CD4-positive, alpha-beta memory T cell (primary cell): Measurements from ENCODE around the gene CLCN1. TPM values are rescaled to one million over a fixed set of nuclear protein-coding genes. Genes with fewer than 3 reads are reported as not detected.

Experiments used
- CTCF ChIA-PET: fragments of 350-600 bp; sonication (Branson Sonifier 250); formaldehyde crosslinking; loops from one replicate; lab custom pipeline; 2021; ENCODE audit warnings: inconsistent platforms; ENCODE audit not compliant: partially characterized antibody; lab: Charles Lee
- POLR2A ChIA-PET: fragments of 350-600 bp; sonication (Branson Sonifier 250); formaldehyde crosslinking; loops from one replicate; lab custom pipeline; 2021; ENCODE audit not compliant: partially characterized antibody; lab: Charles Lee
- DNase-seq, 5 donors: peaks; one replicate each; pipeline versions ENCODE4 v3.0.0 to v3.0.0-alpha.2; 2020 to 2022; ENCODE audit warnings: mixed read lengths in 1 of 5
- H3K27ac ChIP-seq: one replicate; pipeline ENCODE4 v1.7.0; 2013; ENCODE audit warnings: low read depth, low read length
- H3K27me3 ChIP-seq: 2 replicates; pipeline ENCODE4 v1.7.0; 2013; ENCODE audit warnings: mild to moderate bottlenecking, low read length, moderate library complexity; ENCODE audit not compliant: insufficient read depth
- H3K36me3 ChIP-seq: 2 replicates; pipeline ENCODE4 v1.7.0; 2013; ENCODE audit warnings: mild to moderate bottlenecking, low read length, moderate library complexity; ENCODE audit not compliant: insufficient read depth
- H3K4me1 ChIP-seq: 2 replicates; pipeline ENCODE4 v1.7.0; 2013; ENCODE audit warnings: mild to moderate bottlenecking, low read length, moderate library complexity; ENCODE audit not compliant: insufficient read depth
- H3K4me3 ChIP-seq, 2 donors: one replicate each; pipeline ENCODE4 v1.7.0; 2013; ENCODE audit warnings: low read length in 2 of 2, mild to moderate bottlenecking in 1 of 2
- H3K9me3 ChIP-seq, 2 donors: one replicate each; pipeline ENCODE4 v1.7.0; 2013; ENCODE audit warnings: low read length in 2 of 2, control low read depth in 1 of 2; ENCODE audit not compliant: control insufficient read depth in 1 of 2
- H3K27ac Mint-ChIP-seq, 7 donors: one replicate each; pipeline ENCODE4 v1.8.0; 2020 to 2021; ENCODE audit warnings: mixed read lengths in 7 of 7, mild to moderate bottlenecking in 6 of 7, inconsistent platforms in 3 of 7, moderate library complexity in 3 of 7
- H3K27me3 Mint-ChIP-seq, 2 donors: one replicate each; pipeline ENCODE4 v1.8.0; 2020 to 2021; ENCODE audit warnings: mixed read lengths in 2 of 2
- H3K36me3 Mint-ChIP-seq, 2 donors: one replicate each; pipeline ENCODE4 v1.8.0; 2020 to 2021; ENCODE audit warnings: mixed read lengths in 2 of 2, inconsistent platforms in 1 of 2, mild to moderate bottlenecking in 1 of 2
- H3K4me1 Mint-ChIP-seq, 4 donors: one replicate each; pipeline ENCODE4 v1.8.0; 2020 to 2021; ENCODE audit warnings: mixed read lengths in 4 of 4, mild to moderate bottlenecking in 1 of 4
- H3K4me3 Mint-ChIP-seq, 8 donors: one replicate each; pipeline ENCODE4 v1.8.0; 2020 to 2021; ENCODE audit warnings: mixed read lengths in 8 of 8, mild to moderate bottlenecking in 7 of 8, moderate library complexity in 6 of 8, inconsistent platforms in 3 of 8
- H3K9me3 Mint-ChIP-seq, 8 donors: one replicate each; pipeline ENCODE4 v1.8.0; 2020 to 2021; ENCODE audit warnings: mixed read lengths in 8 of 8, mild to moderate bottlenecking in 5 of 8, inconsistent platforms in 3 of 8, moderate library complexity in 1 of 8
- intact Hi-C: fragments of 100-400 bp; cut with micrococcal nuclease; formaldehyde crosslinking; loops from one replicate; pipeline ENCODE4 v1.15.1; 2023
- polyA plus RNA-seq, 2 donors: library from polyadenylated mRNA; unstranded; fragments of 300-500 nt; fragmentation: Illumina TruSeq; gene quantifications; one replicate each; pipeline ENCODE4 v1.2.3, GENCODE V29; 2021
- total RNA-seq, 2 experiments: library from RNA; stranded (reverse); gene quantifications; one replicate each; pipeline ENCODE4 v1.2.3, GENCODE V29; 2021

The CLCN1 gene
- total and polyA plus RNA-seq, 4 experiments from 2014 or later, result 0.06 TPM; not detected in 3

DNA sequence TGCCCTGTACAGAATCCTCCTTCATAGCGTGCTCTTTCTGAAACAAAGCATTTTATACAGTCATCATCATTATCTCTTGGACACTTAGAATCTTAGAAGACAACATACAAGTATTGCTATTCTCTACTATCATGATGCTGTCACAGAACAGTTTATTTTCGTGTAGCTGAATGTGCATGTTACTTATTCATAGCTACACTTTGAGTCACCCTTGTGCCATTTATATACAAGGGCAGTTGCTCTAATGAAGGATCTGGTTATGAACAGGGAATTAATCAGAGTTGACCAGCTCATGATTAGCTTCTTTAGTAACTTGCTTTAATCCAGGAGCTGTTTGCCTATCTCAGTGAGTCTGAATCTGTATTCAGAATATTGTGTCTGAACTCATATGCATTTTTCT lies 16.6 kb upstream of the CLCN1 start:
- peak overlapping the region; percentile 14 to 78 (median 56) for H3K27ac Mint-ChIP-seq
- no peaks in the 10 kb centered on the region for H3K9me3 ChIP-seq
- peaks cover 78% of the 10 kb centered on the region for H3K36me3 ChIP-seq
- H3K36me3 Mint-ChIP-seq, result peaks cover 74 to 86% of the 10 kb centered on the region in 2 donors
- DNase-seq, result no peak
- peaks cover 31% of the 10 kb centered on the region for H3K4me1 ChIP-seq
- no peak overlapping the region for H3K4me3 ChIP-seq
- CTCF ChIA-PET, result interaction anchor here (0.6 to 13.9 kb wide), 41 partner anchors 9 to 290 kb away, joined by 3 to 513 read pairs (median 6); partner anchors contain the start of genes CASP2, CLCN1, EPHA1 and GSTK1
- intact Hi-C loops, result loop anchor here (1.0 kb wide), 1 partner anchor 59 kb away; no protein-coding TSS in a partner anchor
- peak overlapping the region in 3 of 8 donors; percentile 30 to 50 (median 40) for H3K4me3 Mint-ChIP-seq
- POLR2A ChIA-PET, result interaction anchor here (0.6 to 6.4 kb wide), 18 partner anchors 9 to 503 kb away, joined by 3 to 51 read pairs (median 4); partner anchors contain the start of genes CASP2 and GSTK1
- H3K4me1 Mint-ChIP-seq, result peaks cover 36 to 45% (median 42%) of the 10 kb centered on the region in 4 donors
- no peak overlapping the region for H3K27ac ChIP-seq
- H3K9me3 Mint-ChIP-seq, result no peaks in the 10 kb centered on the region
- H3K27me3 ChIP-seq, result no peaks in the 10 kb centered on the region
- no peaks in the 10 kb centered on the region for H3K27me3 Mint-ChIP-seq

DNA sequence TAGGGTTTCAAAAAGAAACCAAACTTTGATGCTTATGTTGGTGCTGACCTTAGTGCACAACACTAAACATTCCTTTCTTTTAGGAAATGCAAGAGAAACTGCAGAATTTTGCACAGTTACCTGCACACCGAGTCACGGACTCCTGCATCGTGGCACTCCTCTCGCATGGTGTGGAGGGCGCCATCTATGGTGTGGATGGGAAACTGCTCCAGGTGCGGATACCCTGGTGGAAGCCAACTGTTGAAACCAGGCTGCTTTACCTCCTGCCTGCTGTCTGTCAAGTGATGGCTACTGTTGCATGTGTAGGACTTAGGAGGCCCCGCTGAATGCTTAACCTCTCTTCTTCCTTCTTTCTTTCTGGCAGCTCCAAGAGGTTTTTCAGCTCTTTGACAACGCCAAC lies 16.1 kb upstream of the CLCN1 start:
- H3K4me3 ChIP-seq, result no peak overlapping the region
- intact Hi-C loops, result loop anchor here (1.0 kb wide), 1 partner anchor 60 kb away; no protein-coding TSS in a partner anchor
- H3K4me1 Mint-ChIP-seq, result peaks cover 32 to 44% (median 39%) of the 10 kb centered on the region in 4 donors
- no peak overlapping the region for H3K27ac ChIP-seq
- ChIA-PET CTCF (interaction anchor here (0.6 to 13.9 kb wide), 39 partner anchors 9 to 290 kb away, joined by 3 to 513 read pairs (median 6); partner anchors contain the start of genes CASP2, CLCN1, EPHA1 and GSTK1), POLR2A (interaction anchor here (0.7 to 6.4 kb wide), 17 partner anchors 9 to 503 kb away, joined by 3 to 51 read pairs (median 4); partner anchors contain the start of genes CASP2 and GSTK1)
- peak overlapping the region; percentile 14 to 78 (median 56) for H3K27ac Mint-ChIP-seq
- H3K4me3 Mint-ChIP-seq, result peak overlapping the region in 5 of 8 donors; percentile 26 to 50 (median 30)
- no peaks in the 10 kb centered on the region for H3K9me3 ChIP-seq
- peaks cover 78% of the 10 kb centered on the region for H3K36me3 ChIP-seq
- H3K36me3 Mint-ChIP-seq, result peaks cover 74 to 86% of the 10 kb centered on the region in 2 donors
- peak; percentile 61 to 70 (median 68) for DNase-seq
- no peaks in the 10 kb centered on the region for H3K27me3 ChIP-seq
- H3K27me3 Mint-ChIP-seq, result no peaks in the 10 kb centered on the region
- no peaks in the 10 kb centered on the region for H3K9me3 Mint-ChIP-seq
- H3K4me1 ChIP-seq, result peaks cover 31% of the 10 kb centered on the region

DNA sequence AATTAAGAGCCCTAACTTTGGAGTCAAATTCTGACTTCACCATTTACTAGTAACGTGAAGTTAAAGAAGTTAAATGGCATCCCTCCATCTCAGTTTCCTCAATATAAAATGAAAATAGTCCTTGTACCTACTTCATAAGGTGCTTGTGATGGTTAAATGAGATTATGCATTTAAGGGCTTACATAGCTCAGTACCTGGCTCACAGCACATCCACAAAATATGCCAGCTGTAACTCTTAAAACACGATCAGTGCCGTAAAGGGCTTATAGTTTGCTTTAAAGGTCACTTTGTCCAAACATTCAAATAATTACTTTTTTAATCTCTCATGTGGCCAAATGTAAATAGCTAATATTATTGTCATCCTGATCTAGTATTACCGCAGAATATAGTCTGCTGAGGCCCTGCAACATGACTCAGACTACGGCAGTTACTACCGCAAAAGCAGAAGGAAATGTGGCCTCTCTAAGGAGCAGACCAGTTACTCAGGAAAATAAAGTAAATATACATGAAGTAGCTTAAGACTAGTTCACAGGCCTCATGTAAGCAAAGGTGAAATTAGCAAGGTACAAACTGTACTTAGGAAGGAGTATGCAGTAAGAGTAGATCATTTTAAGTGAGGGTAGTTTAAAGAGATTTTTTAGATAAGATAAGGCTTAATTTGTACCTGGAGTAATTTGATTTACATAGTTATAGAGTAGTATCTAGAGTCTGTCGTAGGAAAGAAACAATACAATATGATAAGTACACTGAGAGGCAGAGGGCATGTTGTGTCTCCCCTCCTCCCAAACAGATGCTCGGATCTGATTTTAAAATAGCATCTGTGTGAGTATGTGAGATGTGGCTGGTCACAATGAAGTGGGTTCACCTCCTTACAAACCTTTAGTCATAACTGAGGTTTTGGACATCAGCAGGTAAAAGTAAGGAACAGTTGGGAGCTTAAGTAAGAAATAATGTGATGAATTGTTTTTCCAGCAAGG lies 14.7 kb upstream of the CLCN1 start:
- H3K27me3 Mint-ChIP-seq, result no peaks in the 10 kb centered on the region
- H3K4me1 Mint-ChIP-seq, result peaks cover 31 to 42% (median 38%) of the 10 kb centered on the region in 4 donors
- peak overlapping the region in 5 of 7 donors; percentile 7 to 52 (median 16) for H3K27ac Mint-ChIP-seq
- no peak overlapping the region for H3K27ac ChIP-seq
- H3K4me3 ChIP-seq, result no peak overlapping the region
- H3K27me3 ChIP-seq, result no peaks in the 10 kb centered on the region
- peaks cover 27% of the 10 kb centered on the region for H3K4me1 ChIP-seq
- DNase-seq, result no peak
- no peak overlapping the region for H3K4me3 Mint-ChIP-seq
- intact Hi-C loops, result no loop called here
- ChIA-PET POLR2A (interaction anchor here (0.8 to 6.4 kb wide), 8 partner anchors 9 to 71 kb away, joined by 3 to 51 read pairs (median 3); partner anchors contain the start of genes CASP2 and GSTK1), CTCF (interaction anchor here (0.9 to 13.9 kb wide), 20 partner anchors 8 to 115 kb away, joined by 3 to 513 read pairs (median 6); partner anchors contain the start of genes CASP2, EPHA1 and GSTK1)
- H3K36me3 Mint-ChIP-seq, result peaks cover 73 to 84% of the 10 kb centered on the region in 2 donors
- no peaks in the 10 kb centered on the region for H3K9me3 ChIP-seq
- H3K9me3 Mint-ChIP-seq, result no peaks in the 10 kb centered on the region
- peaks cover 75% of the 10 kb centered on the region for H3K36me3 ChIP-seq

DNA sequence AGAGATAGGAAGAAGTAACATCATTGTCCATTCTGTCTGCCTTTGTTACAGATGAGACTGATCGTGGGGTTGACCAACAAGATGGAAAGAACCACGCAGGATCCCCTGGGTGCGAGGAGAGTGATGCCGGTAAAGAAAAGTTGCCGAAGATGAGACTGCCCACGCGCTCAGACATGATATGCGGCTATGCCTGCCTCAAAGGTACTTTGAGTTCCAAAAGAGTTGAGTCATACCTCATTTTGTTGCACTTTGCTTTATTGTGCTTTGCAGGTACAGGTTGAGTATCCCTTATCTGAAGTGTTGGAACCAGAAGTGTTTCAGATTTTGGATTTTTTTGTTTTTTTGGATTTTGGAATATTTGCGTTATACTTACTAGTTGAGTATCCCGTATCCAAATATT lies 12.2 kb upstream of the CLCN1 start:
- H3K27me3 Mint-ChIP-seq, result no peaks in the 10 kb centered on the region
- POLR2A ChIA-PET, result interaction anchor here (3.2 kb wide), 1 partner anchor 64 kb away, joined by 13 read pairs; no protein-coding TSS in a partner anchor
- H3K9me3 Mint-ChIP-seq, result no peaks in the 10 kb centered on the region
- no peak overlapping the region for H3K4me3 Mint-ChIP-seq
- H3K4me1 ChIP-seq, result peaks cover 18% of the 10 kb centered on the region
- H3K27me3 ChIP-seq, result no peaks in the 10 kb centered on the region
- peaks cover 78 to 87% of the 10 kb centered on the region in 2 donors for H3K36me3 Mint-ChIP-seq
- no peak for DNase-seq
- CTCF ChIA-PET, result interaction anchor here (1.5 to 4.7 kb wide), 4 partner anchors 7 to 64 kb away, joined by 3 to 77 read pairs (median 18); no protein-coding TSS in a partner anchor
- intact Hi-C loops, result loop anchor here (2.0 kb wide), 1 partner anchor 15 kb away; the partner anchor contains the start of gene CASP2
- no peak overlapping the region for H3K4me3 ChIP-seq
- peaks cover 29 to 51% (median 39%) of the 10 kb centered on the region in 4 donors for H3K4me1 Mint-ChIP-seq
- H3K27ac ChIP-seq, result no peak overlapping the region
- H3K9me3 ChIP-seq, result no peaks in the 10 kb centered on the region
- no peak overlapping the region for H3K27ac Mint-ChIP-seq
- H3K36me3 ChIP-seq, result peaks cover 73% of the 10 kb centered on the region

DNA sequence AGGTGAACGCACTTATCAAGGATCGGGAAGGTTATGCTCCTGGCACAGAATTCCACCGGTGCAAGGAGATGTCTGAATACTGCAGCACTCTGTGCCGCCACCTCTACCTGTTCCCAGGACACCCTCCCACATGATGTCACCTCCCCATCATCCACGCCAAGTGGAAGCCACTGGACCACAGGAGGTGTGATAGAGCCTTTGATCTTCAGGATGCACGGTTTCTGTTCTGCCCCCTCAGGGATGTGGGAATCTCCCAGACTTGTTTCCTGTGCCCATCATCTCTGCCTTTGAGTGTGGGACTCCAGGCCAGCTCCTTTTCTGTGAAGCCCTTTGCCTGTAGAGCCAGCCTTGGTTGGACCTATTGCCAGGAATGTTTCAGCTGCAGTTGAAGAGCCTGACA lies 11.0 kb upstream of the CLCN1 start:
- no peaks in the 10 kb centered on the region for H3K27me3 ChIP-seq
- peaks cover 9% of the 10 kb centered on the region for H3K4me1 ChIP-seq
- H3K36me3 ChIP-seq, result peaks cover 70% of the 10 kb centered on the region
- Mint-ChIP-seq H3K4me3 (no peak overlapping the region), H3K9me3 (no peaks in the 10 kb centered on the region), H3K27ac (peak overlapping the region in 4 of 7 donors; percentile 28 to 84 (median 62)), H3K36me3 (peaks cover 70 to 83% of the 10 kb centered on the region in 2 donors), H3K27me3 (no peaks in the 10 kb centered on the region), H3K4me1 (peaks cover 22 to 44% (median 36%) of the 10 kb centered on the region in 4 donors)
- ChIA-PET CTCF (interaction anchor here (0.9 to 4.7 kb wide), 18 partner anchors 9 to 111 kb away, joined by 3 to 77 read pairs (median 6); no protein-coding TSS in a partner anchor), POLR2A (interaction anchor here (0.7 to 3.2 kb wide), 3 partner anchors 63 to 393 kb away, joined by 3 to 13 read pairs (median 6); no protein-coding TSS in a partner anchor)
- no peak overlapping the region for H3K4me3 ChIP-seq
- H3K27ac ChIP-seq, result no peak overlapping the region
- intact Hi-C loops, result loop anchor here (1.0 to 2.0 kb wide), 3 partner anchors 16 to 111 kb away; partner anchors contain the start of gene CASP2
- DNase-seq, result no peak
- H3K9me3 ChIP-seq, result no peaks in the 10 kb centered on the region

DNA sequence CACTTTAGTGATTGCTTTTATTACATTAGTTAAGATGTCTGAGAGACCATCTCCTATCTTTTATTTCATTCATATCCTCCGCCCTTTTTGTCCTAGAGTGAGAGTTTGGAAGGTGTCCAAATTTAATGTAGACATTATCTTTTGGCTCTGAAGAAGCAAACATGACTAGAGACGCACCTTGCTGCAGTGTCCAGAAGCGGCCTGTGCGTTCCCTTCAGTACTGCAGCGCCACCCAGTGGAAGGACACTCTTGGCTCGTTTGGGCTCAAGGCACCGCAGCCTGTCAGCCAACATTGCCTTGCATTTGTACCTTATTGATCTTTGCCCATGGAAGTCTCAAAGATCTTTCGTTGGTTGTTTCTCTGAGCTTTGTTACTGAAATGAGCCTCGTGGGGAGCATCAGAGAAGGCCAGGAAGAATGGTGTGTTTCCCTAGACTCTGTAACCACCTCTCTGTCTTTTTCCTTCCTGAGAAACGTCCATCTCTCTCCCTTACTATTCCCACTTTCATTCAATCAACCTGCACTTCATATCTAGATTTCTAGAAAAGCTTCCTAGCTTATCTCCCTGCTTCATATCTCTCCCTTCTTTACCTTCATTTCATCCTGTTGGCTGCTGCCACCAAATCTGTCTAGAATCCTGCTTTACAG lies 10.4 kb upstream of the CLCN1 start:
- peak; percentile 49 to 65 (median 62) for DNase-seq
- ChIA-PET CTCF (interaction anchor here (0.6 to 4.7 kb wide), 22 partner anchors 9 to 111 kb away, joined by 3 to 77 read pairs (median 6); partner anchors contain the start of genes CASP2 and EPHA1), POLR2A (interaction anchor here (0.7 to 3.2 kb wide), 3 partner anchors 63 to 394 kb away, joined by 3 to 13 read pairs (median 6); no protein-coding TSS in a partner anchor)
- H3K27me3 Mint-ChIP-seq, result no peaks in the 10 kb centered on the region
- H3K4me1 ChIP-seq, result peaks cover 13% of the 10 kb centered on the region
- no peaks in the 10 kb centered on the region for H3K9me3 ChIP-seq
- no peaks in the 10 kb centered on the region for H3K27me3 ChIP-seq
- H3K4me3 ChIP-seq, result no peak overlapping the region
- H3K36me3 Mint-ChIP-seq, result peaks cover 64 to 77% of the 10 kb centered on the region in 2 donors
- H3K36me3 ChIP-seq, result peaks cover 64% of the 10 kb centered on the region
- H3K27ac ChIP-seq, result no peak overlapping the region
- no peaks in the 10 kb centered on the region for H3K9me3 Mint-ChIP-seq
- H3K4me3 Mint-ChIP-seq, result no peak overlapping the region
- H3K27ac Mint-ChIP-seq, result peak overlapping the region; percentile 28 to 86 (median 59)
- intact Hi-C loops, result loop anchor here (1.0 to 2.0 kb wide), 3 partner anchors 17 to 111 kb away; partner anchors contain the start of gene CASP2
- peaks cover 21 to 44% (median 37%) of the 10 kb centered on the region in 4 donors for H3K4me1 Mint-ChIP-seq
